HG03175 (cell line): ENCODE measurements around the gene LRRC75A.

Experiments
- ATAC-seq: cut with Tn5 transposase; IDR thresholded peaks from one replicate; pipeline ENCODE4 v1.9.1; 2021; ENCODE audit warnings: mild to moderate bottlenecking, moderate library complexity; ENCODE audit not compliant: unreplicated experiment

LRRC75A gene

DNA sequence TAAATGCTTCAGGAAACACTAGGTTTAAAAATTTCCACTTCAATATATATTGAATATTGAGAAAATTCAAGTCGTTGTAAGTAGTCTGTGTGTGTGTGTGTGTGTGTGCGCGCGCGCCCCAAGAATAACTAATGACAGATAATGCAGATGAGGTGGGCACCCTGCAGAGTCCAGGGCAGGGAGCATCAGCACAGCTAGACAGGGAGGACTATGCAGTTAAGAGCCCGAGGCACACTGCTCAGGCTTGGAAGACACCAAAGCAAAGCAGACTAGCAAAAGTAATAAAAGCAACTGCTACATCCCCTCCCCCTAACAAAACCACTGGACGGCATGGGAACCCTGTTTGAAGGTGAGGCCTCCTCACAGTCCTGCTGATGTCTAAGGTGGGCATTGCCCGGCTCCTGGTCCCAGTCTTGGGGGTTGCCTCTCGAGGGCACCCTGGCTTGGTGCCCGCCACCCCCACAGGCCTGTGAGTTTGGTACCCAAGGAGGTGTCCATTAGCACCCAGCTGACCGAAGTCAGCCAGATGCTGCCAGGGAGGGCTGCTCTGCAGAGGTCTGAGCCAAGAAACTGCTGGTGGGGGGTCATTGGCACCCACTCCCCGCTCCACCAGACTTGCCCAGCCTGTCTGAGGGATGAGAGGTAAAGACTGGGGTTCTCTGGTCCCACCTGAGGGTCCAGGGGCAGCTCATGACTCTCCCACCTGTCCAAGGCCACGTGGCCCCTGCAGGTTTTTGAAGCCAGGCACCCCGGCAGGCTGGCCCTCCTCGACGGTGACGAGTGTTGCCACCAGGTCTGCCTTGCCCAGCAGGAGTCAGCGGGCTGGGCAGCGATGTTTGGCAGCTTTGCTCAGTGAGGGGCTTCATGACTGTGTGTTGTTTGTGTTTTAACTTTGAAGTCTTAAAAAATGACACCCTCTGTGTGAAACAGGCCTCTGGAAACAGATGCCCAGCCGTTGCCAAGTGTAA is 18.7 kb downstream of the LRRC75A start:
- no peak for ATAC-seq

DNA sequence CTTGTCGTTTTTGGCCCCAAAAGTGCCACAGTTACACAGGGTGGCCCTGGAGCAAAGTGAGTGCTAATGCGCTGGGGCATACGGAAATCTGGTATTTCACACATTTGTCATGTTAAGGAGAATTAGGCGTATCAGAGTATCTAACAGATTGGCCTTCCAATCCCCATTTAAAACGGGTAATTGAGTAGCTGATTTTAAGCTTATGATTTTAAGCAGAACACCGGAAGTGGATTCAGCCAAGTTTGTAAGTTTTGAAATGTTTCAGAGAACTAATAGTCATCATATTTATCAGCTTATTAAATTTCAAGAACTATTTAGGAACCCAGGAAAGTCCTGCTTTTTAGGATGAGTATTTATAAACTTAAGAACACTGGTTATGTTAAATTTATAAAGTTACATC is 19.5 kb downstream of the LRRC75A start:
- ATAC-seq = no peak

DNA sequence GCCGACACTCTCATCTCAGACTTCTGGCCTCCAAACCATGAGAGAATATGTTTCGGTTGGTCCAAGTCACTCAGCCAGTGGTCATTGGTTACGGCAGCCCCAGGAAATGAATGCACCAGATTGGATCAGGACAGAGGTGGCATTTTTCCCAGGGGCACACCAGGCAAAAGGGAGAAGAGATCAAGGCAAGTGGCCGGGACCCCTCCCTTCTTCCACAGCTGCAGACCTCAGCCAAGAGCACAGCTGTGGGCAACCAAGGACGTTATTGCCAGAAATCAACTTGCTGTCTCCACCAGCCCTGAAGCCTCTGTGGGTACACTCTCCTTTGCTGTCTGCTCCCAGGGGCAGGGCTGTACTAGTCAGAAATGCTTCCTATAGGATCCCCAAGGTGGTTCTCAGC is 20.7 kb downstream of the LRRC75A start:
- ATAC-seq = no peak

- no peak for ATAC-seq
Observed at GRCh38 chr17:16470265-16470664, 21.7 kb downstream of the LRRC75A start.

GRCh38 chr17:16468428-16468992 is 23.5 kb downstream of the LRRC75A start:
- ATAC-seq = no peak

- ATAC-seq = no peak
Observed at GRCh38 chr17:16467886-16468285, 24.1 kb downstream of the LRRC75A start.

GRCh38 chr17:16467044-16467443 is 24.9 kb downstream of the LRRC75A start:
- ATAC-seq = no peak

DNA sequence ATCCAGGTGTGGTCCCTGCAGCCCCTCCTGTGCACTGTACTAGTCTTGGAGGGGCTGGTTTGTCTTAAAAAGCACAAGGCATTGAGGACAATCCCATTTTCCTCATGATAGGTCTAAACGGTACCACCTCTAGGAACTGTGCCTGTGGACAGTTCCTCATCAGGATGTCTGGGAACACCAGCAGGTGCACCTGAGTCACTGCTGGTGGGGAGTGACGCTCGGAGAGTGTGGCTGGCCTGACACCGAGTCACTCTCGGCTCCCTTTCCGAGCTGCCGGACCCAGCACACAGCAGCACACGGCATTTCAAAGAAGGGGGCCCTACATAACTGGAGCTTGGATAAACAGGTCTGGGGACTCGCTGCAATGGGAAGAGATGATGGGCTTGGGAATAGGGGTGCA is 25.6 kb downstream of the LRRC75A start:
- ATAC-seq = no peak

GRCh38 chr17:16465861-16466338 is 26.1 kb downstream of the LRRC75A start:
- no peak for ATAC-seq

DNA sequence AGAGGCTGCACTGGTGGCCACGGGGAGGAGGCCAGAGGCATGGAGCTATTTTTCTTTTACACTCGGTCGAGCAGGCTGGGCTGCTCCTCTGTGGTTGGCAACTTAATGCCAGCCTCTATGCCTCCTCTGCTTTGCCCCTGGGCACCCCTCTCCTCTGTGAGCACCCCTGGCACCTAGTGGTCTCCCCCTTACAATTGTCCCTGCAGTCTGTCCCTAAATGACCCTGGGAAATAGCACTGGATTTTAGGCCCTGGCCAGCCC is 27.0 kb downstream of the LRRC75A start:
- ATAC-seq = no peak

- ATAC-seq = no peak
Observed at GRCh38 chr17:16464303-16465051, 27.5 kb downstream of the LRRC75A start.

DNA sequence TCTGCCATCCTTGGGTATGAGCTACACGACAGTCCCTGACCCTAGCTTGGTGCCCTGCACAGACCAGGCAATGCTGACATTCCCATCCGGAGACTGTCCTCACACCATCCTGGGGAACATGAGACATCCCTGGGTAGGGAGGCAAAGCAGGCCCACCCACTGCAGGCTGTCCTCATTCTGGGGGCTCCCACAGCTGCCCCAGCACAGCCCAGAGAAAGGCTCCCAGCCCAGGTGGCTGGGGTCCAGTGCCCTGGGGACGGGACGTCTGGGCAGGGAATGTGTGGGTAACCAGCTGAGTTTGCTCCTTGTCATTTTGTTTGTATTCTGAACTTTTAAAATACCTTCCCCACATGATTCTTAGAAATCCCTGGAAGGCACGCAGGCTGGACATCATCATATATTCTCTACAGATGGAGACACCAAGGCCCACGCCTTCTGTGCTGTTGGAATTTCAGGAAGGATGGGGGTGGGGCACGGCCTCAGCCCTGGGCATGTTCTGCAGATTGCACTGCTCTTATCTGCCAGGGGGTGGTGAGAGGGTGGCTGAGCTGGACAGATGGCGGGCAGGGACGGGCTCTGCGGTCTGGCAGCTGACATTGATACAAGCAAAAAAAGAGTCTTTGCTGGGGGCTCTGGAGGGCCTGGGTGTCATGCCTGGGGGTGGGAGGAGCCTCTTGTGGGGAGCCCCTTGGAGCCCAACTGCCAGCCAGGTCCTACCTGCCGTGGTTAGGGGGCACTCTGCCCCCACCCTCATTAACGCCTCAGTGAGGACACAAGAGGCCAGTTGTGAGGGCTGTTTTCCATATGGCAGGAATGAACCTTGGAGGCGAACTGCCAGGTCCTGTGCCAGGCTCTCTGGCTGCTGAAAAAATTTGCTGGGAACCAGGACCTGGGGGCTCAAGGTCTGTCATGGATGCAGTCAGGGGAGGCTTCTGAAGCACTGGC is 28.4 kb downstream of the LRRC75A start:
- ATAC-seq = no peak

DNA sequence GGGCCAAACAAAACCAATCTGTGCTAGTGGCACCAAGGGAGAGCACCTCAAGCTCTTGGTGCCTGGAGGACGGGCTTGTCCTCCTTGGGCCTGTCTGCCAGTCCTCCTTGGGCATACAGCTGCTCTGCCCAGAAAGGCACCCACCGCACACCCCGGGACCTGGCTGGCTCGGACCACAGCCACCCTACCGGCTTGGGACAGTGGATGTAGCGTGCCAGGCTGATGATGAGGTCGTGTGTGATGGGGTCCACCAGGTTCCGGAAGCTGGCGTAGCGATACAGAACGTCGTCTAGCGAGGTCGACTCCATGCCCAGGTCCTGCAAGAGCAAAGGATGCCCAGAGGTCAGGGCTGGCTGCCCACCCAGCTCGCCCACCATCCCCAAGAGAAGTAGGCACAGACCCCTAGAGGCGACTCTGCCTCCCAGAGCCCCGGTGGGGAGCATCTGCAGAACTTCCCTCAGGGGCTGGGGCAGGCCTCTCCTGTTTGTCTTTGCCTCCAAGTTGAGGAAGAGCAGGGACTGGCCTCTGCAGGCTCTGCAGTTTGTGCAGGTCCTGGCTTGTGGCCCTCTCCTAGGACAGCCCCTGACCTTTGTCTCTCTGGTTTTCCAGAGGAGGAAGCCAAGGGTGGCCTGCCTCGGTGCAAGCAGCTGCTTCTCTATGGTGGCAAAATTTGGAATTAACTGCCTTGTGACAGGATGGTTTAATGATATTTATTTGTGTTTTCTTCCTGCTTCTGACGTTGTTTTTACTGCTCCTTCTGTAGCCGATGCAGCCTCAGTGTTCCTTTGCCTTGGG is 29.7 kb downstream of the LRRC75A start:
- ATAC-seq = no peak

DNA sequence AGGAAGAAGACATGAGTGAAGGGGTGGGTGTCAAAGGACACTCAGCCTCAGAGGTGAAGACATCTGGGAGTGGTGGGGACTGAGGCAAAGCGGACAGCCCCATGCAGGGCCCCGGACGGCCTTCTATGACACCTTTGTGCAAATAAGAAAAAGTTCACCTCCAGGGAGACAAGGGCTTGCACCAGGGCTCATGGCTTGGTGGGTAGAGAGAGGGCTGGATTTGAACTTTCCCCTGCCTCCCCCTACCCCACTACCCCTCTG is 30.5 kb downstream of the LRRC75A start:
- ATAC-seq = no peak

DNA sequence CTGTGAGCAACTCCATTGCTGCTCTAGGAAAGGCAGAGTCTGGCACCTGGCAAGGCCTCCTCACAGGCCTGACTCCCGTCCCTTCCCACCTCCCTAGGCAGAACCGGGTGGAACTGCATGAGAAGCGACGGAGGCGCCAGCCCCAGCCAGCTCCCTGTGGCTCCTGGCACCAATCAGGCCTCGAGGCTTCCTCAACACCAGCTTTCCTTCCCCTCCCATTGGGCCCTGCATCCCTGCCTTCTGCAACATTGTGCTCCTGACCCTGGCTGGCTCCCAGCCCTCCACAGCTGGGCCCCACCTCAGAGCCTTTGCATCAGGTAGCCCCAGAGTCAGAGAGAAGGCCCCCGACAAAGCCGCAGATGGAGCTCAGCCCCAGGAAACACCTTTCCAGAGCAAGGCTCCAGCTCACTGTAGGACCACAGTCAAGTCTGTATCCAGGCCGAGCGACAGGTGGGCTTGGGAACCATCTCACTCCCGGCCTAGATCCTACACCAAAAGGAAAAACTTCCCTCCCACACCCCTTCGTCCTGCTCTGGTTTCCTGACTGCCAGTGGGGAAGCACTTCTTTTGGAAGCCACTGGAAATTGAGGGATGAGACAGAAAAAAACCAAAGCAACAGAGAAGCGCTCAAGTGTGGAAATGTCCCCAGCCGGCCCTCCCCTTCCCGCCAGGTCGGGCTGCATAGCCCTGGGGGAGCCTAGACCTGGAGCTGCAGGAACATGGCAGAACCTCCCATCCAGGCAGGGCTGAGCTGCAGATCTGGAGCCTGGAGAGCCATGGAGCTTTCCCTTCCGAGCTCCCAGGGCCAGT is 31.0 kb downstream of the LRRC75A start:
- ATAC-seq = no peak

DNA sequence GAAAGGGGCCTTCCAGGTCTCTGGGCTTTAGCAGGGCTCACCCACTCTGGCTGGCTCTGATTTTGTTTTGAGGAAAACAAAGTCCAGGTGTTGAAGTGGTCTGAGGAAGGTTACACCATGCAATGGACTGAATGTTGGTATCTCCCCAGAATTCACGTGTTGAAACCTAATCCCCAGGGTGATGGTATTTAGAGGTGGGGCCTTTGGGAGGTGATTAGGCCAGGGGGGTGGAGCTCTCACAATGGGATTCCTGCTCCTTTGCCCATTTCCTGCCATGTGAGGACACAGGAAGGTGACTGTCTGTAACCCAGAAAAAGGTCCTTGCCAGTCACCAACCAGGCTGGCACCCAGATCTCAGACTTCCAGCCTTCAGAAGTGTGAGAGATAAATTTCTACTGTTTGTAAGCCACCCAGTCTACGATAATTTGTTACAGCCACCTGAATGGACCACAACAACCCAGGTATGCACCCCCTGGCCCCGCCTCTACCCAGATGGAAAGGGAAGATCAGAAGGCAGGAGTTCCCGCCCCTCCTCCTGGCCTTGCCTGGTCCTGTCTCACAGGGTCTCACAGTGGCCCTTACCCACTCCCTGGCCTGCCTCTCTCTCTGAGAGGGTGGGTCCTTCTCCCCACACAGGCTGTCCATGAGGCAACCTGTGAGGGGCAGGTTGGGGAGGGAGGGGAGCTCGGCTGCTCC is 32.0 kb downstream of the LRRC75A start:
- ATAC-seq = no peak

GRCh38 chr17:16459271-16459670 is 32.7 kb downstream of the LRRC75A start:
- no peak for ATAC-seq

DNA sequence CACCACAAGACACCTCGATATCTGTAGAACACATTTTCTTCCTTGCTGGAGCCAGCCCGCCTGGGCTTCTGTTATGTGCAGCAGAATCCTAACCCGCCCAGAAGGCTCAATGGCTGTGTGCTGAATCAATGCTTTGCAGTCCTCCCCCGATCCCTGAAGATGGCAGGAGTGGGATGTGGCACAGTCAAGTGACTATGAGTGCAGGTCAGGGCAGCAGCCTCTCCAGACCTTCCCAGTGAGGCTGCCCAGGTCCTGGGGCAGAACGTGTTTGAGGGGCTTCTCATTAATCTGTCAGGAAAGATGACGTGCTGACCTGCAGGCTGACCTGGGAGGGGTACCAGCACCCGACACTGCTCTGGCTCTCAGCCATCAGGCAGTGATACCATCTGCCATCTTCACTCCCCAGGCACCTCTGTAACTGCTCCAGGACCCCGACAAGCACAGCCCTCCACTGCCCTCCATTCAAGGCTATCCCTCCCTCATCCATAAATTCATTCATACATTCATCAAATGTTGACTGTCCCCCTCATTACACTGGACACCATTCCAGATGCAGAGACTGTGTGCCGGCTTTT is 35.2 kb downstream of the LRRC75A start:
- ATAC-seq = no peak
